KMS-11 (cell line): Measurements from ENCODE around the gene CETN2.

ENCODE experiments used
- H2AFZ ChIP-seq: fragments of 200-600 bp; sonication (generic); 2 replicates; pipeline ENCODE4 v1.6.1; 2016; ENCODE audit warnings: antibody characterized with exemption, mixed run types, low read depth
- H3K27ac ChIP-seq: fragments of 200-600 bp; sonication (generic); 2 replicates; pipeline ENCODE4 v1.6.1; 2016; ENCODE audit warnings: mild to moderate bottlenecking, mixed run types
- H3K27me3 ChIP-seq: fragments of 200-600 bp; sonication (generic); 2 replicates; pipeline ENCODE4 v1.6.1; 2017; ENCODE audit warnings: mild to moderate bottlenecking, low read depth, mixed run types, moderate library complexity; ENCODE audit not compliant: insufficient read depth
- H3K36me3 ChIP-seq: fragments of 200-600 bp; sonication (generic); 2 replicates; pipeline ENCODE4 v1.6.1; 2017; ENCODE audit warnings: mild to moderate bottlenecking, mixed run types; ENCODE audit not compliant: insufficient read depth
- H3K4me1 ChIP-seq: fragments of 200-600 bp; sonication (generic); 2 replicates; pipeline ENCODE4 v1.6.1; 2016; ENCODE audit warnings: mild to moderate bottlenecking, low read depth, mixed run types; ENCODE audit not compliant: poor library complexity, severe bottlenecking
- H3K4me2 ChIP-seq: fragments of 200-600 bp; sonication (generic); 2 replicates; pipeline ENCODE4 v1.7.0; 2016; ENCODE audit warnings: mild to moderate bottlenecking, mixed run types
- H3K4me3 ChIP-seq: fragments of 200-600 bp; sonication (generic); IDR thresholded peaks from 2 replicates; pipeline ENCODE4 v1.6.1; 2017; ENCODE audit warnings: low read depth, low read length, mixed read lengths; ENCODE audit not compliant: insufficient read depth
- H3K79me2 ChIP-seq: fragments of 200-600 bp; sonication (generic); 2 replicates; pipeline ENCODE4 v1.6.1; 2016; ENCODE audit warnings: low read depth, mixed run types; ENCODE audit not compliant: insufficient read depth
- H3K9ac ChIP-seq: fragments of 200-600 bp; sonication (generic); 2 replicates; pipeline ENCODE4 v1.6.1; 2016; ENCODE audit warnings: mild to moderate bottlenecking, mixed run types
- H4K20me1 ChIP-seq: fragments of 200-600 bp; sonication (generic); 2 replicates; pipeline ENCODE4 v1.6.1; 2016; ENCODE audit warnings: mild to moderate bottlenecking, mixed run types; ENCODE audit not compliant: insufficient read depth
- TF ChIP-seq, protein P1 (sequence below): fragments of 200-600 bp; sonication (generic); conservative IDR thresholded peaks from 2 replicates; pipeline ENCODE4 v1.6.1; 2017; ENCODE audit warnings: low read depth, mild to moderate bottlenecking, antibody characterized with exemption, low read length, moderate library complexity, mixed read lengths

The CETN2 gene

DNA sequence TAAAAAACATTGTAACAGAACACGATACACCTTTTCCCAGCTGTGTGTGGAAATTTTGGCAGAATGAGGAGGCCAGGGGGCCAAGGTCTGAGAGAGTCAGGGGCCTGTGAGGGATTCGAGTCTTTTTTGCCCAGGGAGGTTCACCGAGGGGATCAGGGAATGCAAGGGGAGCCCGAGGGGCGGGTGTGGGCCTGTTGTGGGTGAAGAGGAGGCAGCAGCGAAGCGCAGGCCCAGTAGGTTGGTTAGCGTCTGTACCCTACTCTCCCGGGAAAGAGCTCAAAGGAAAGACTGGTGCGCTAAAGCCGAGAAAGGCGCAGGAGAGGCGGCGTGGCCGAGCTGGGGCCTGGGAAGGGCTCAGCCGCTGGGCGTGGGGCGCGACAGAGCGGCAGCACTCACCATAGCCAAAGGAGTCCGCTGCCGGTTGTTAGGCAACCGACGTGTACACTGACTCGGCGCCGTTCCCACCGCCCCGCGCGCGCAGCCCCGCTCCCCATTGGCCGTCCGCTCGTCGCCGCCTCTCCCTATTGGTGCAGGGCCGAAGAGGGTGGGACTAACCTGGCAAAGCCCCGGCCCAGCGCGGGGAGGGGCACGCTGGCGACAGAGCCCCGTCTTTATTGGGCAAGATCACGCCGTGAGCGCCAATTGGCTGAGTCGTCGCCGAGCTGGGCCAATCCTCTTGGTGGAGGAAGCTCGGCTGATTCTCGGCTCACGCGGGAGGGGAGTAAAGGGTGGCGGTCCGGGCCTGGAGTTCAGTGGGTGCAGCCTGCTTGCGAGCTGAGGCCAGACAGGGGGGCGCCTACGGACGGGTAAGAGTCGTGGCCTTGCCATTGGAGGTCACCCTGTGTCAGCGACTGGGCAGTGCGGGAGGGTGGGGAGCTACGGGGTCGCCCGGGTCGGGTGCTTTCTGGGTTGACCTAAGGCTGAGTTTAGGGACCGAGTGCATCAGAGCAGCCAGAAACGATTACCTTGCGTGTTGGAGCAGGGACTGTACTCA, at the start of gene CETN2, which contains the start of gene NSDHL:
Gene CETN2, minus strand, starts transcription at position 446 of the 994 bp plus-strand sequence. Its CDS starts 47 bp downstream, at position 399.
Gene NSDHL, plus strand, starts transcription at position 752 of the 994 bp plus-strand sequence. CDS start 15,262 bp downstream, outside the sequence.
- peak within 1 kb of the TSS; percentile 64 for H2AFZ ChIP-seq
- H3K4me1 ChIP-seq, result no peaks in the 10 kb centered on the region
- H3K27me3 ChIP-seq, result no peaks in the 10 kb centered on the region
- no peaks in the 10 kb centered on the region for H3K36me3 ChIP-seq
- TF ChIP-seq, protein P1, sequence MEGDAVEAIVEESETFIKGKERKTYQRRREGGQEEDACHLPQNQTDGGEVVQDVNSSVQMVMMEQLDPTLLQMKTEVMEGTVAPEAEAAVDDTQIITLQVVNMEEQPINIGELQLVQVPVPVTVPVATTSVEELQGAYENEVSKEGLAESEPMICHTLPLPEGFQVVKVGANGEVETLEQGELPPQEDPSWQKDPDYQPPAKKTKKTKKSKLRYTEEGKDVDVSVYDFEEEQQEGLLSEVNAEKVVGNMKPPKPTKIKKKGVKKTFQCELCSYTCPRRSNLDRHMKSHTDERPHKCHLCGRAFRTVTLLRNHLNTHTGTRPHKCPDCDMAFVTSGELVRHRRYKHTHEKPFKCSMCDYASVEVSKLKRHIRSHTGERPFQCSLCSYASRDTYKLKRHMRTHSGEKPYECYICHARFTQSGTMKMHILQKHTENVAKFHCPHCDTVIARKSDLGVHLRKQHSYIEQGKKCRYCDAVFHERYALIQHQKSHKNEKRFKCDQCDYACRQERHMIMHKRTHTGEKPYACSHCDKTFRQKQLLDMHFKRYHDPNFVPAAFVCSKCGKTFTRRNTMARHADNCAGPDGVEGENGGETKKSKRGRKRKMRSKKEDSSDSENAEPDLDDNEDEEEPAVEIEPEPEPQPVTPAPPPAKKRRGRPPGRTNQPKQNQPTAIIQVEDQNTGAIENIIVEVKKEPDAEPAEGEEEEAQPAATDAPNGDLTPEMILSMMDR, result no peak
- no peaks in the 10 kb centered on the region for H4K20me1 ChIP-seq
- H3K27ac ChIP-seq, result peak within 1 kb of the TSS; percentile 50
- peak within 1 kb of the TSS; percentile 73 for H3K9ac ChIP-seq
- no peak within 1 kb of the TSS for H3K4me3 ChIP-seq
- H3K79me2 ChIP-seq, result peaks cover 18% of the 10 kb centered on the region; the same call in 1 of the 2 replicates
- H3K4me2 ChIP-seq, result peak within 1 kb of the TSS; percentile 54

DNA sequence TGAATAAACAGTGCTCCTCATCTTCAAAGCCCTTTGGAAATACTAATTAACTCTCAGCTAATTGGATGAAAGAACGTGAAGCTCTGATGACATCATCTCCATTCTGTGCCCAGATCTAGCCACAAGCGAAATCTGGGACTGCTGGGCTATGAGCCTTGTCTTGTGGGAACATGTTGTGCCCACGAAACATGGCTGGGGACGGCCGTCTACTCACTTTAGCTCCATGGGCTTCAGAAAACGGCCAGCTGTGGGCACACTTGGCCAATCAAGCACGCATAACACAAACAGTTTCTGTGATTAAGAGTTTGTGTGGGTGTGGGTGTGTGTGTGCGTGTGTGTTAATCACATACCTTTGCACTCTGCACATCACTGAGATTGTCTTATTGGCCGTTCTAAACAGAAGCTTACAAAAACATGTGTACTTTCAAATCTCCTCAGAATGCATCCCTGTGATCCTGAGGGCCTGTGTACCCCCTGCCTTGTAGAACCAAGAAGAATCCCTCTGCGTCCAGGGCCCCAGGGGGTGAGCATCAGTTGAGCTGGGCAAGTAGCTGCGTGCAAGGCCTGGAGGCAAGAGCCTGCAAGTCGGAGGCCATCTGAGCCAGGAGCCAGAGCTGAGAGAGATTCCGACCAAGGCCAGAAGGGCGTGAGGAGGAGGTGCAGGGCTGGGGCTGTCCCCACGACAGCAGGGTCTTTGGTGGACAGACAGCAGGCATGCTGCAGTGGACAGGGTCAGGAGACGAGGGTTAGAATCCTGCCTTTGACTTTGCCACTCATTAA, 48.6 kb upstream of the CETN2 start:
- Histone ChIP-seq H3K4me3 (no peak overlapping the region), H3K4me2 (no peak overlapping the region), H3K27ac (no peak overlapping the region), H3K4me1 (no peaks in the 10 kb centered on the region), H2AFZ (no peak overlapping the region), H3K36me3 (no peaks in the 10 kb centered on the region), H3K79me2 (no peaks in the 10 kb centered on the region), H3K27me3 (no peaks in the 10 kb centered on the region), H4K20me1 (no peaks in the 10 kb centered on the region), H3K9ac (no peak overlapping the region)
- TF ChIP-seq, protein P1, result no peak

DNA sequence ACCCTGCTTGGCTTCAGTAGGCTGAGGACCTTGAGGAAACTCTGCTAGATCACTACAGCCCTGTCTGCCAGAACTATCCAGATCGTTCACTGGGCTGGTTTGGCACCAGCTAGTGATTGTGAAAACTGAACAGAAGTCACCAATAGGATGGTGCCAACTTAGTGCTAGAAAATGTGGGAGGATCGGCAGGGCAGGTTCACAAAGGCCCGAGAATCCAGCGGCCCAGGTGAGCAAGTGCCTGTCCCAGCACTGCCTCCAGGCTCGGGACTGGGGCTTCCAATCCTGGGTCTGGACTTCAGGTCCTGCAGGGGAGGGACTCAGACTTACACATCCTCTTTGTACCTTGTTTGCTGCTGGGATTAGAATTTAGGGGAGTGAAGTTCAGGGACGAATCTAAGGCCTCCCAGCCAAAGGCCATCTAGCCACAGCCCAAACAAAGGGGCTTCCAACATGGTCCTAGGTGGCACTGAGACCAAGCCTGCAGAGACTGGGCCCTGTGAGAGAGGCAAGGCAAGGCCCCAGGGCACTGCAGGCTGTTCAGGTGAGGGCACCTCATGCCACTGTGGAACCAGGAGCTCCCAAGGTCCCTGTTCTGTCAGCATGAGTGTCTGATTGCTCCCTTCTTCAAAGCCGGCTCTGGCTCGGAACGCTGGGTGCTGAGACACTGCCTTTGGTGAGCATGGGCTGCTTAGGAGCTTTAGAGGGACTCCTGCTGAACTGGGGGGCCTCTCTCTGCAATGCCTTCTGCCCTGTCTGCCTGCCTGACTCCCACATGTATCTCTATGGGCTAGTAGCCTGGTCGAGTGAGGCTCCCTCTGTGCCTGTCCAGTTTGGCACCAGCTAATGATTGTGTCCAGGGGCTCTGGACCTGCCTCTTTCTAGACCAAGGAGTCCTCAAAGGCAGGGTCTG, 46.6 kb upstream of the CETN2 start:
- TF ChIP-seq, protein P1, result no peak
- Histone ChIP-seq H2AFZ (no peak overlapping the region), H3K4me3 (no peak overlapping the region), H3K36me3 (no peaks in the 10 kb centered on the region), H3K27ac (no peak overlapping the region), H3K4me2 (no peak overlapping the region), H4K20me1 (no peaks in the 10 kb centered on the region), H3K9ac (no peak overlapping the region), H3K4me1 (no peaks in the 10 kb centered on the region), H3K79me2 (no peaks in the 10 kb centered on the region), H3K27me3 (no peaks in the 10 kb centered on the region)

DNA sequence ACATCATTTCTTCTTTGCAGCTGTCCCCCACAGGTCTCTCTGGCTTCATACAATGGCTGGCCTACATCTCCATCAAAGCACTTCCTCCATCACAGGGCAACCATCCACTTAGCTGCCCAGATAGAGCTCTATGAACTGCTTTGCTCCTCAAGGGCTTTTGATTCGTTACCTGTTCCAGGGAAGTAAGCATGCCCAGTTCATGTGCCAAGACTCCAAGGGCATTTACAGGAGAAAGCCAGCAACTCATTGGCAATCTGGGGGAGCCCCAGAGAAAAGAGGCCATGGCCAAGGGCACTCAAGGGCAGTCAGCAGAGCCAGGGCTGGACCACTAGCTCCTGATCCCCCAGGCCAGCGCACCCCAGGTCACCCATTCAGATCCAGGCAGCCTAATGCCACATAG, 42.8 kb upstream of the CETN2 start:
- Histone ChIP-seq H3K9ac (no peak overlapping the region), H3K4me1 (no peaks in the 10 kb centered on the region), H3K27ac (no peak overlapping the region), H3K4me2 (no peak overlapping the region), H3K79me2 (no peaks in the 10 kb centered on the region), H4K20me1 (no peaks in the 10 kb centered on the region), H3K4me3 (no peak overlapping the region), H3K27me3 (no peaks in the 10 kb centered on the region), H2AFZ (no peak overlapping the region), H3K36me3 (no peaks in the 10 kb centered on the region)
- TF ChIP-seq, protein P1, result no peak
